Pulmonary artery endothelial cell (primary cell): ENCODE measurements around the gene AFDN. TPM values are rescaled to one million over a fixed set of nuclear protein-coding genes. Genes with fewer than 3 reads are reported as not detected.

Experiments
- DNase-seq: peaks from one replicate; pipeline ENCODE4 v3.0.0-alpha.2; 2011; ENCODE audit warnings: low read depth, low spot score
- total RNA-seq: library from RNA; depleted of rRNA; stranded (reverse); fragments of >200 nt; gene quantifications from 2 replicates; pipeline ENCODE4 v1.2.3, GENCODE V29; 2014

AFDN gene
- total RNA-seq, 1 donor from 2014 or later = 84.1 TPM

- no peak for DNase-seq
Measured at GRCh38 chr6:167795874-167796191, 30.9 kb upstream of the AFDN start.

- DNase-seq = no peak
Measured at GRCh38 chr6:167796192-167796981, 30.3 kb upstream of the AFDN start.

DNA sequence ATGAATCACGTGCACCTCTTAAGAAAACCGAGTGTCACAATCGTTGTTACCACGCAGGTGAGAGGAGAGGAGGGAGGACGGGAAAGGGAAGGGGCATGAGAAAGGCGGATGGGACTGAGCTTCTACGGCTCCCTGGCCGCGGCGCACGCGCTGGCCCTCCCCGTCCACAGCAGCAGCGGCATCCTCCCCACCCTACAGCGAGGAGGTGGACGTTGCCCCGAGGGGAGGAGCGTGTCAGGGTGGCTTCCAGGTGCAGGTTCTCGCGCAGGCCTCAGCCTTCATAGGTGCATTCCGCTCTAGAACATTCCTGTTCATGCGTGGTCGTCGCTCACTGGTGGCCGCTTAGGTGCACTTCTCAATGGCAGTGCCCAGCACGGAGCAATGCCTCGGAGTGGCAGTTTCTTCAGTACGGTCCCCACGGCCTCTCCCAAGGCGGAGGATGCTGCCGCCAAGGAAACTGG, 29.7 kb upstream of the AFDN start:
- DNase-seq = no peak

DNA sequence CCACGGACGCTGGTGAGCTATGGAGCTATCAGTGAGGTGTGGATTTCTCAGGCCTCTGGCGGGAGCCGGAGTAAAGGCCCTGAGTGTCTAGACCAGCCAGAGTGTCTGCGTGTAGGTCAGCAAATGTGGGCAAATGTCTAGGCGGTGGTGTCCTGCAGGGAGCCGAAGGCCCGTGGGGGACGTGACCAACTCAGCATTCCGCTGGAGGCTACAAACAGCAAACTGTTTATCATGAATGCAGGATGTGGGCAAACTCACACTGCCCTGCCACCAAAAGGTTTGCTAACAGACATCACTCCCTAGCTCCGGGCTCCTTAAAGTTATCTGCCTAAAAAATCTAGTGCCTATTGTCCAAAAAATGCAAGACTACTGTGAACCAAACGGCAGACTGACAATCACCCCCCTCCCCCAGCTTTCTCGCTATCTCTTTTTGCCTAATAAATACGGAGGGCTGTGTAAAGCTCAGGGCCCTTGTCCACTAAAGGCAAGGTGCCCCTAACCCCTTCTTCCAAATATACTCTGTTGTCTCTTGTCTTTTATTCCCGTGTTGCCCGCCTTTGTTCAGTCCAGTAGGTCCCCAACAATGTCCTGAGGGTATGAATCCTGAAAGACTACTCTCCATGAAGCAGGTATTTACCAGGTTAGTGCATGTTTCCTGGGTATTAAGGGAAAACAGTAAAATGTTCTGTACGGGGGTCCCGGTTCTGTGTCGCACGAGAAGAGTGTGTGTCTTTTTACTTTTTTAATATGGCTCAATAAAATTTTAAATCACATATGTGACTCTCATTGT, 29.0 kb upstream of the AFDN start:
- DNase-seq = no peak

- no peak for DNase-seq
Measured at GRCh38 chr6:167798453-167798852, 28.3 kb upstream of the AFDN start.

- no peak for DNase-seq
Measured at GRCh38 chr6:167799033-167799821, 27.5 kb upstream of the AFDN start.

- DNase-seq = no peak
Measured at GRCh38 chr6:167800549-167800948, 26.2 kb upstream of the AFDN start.

GRCh38 chr6:167801263-167801662, 25.4 kb upstream of the AFDN start:
- no peak for DNase-seq

GRCh38 chr6:167802339-167802738, 24.4 kb upstream of the AFDN start:
- DNase-seq = no peak

- DNase-seq = no peak
Measured at GRCh38 chr6:167803816-167804215, 22.9 kb upstream of the AFDN start.

DNA sequence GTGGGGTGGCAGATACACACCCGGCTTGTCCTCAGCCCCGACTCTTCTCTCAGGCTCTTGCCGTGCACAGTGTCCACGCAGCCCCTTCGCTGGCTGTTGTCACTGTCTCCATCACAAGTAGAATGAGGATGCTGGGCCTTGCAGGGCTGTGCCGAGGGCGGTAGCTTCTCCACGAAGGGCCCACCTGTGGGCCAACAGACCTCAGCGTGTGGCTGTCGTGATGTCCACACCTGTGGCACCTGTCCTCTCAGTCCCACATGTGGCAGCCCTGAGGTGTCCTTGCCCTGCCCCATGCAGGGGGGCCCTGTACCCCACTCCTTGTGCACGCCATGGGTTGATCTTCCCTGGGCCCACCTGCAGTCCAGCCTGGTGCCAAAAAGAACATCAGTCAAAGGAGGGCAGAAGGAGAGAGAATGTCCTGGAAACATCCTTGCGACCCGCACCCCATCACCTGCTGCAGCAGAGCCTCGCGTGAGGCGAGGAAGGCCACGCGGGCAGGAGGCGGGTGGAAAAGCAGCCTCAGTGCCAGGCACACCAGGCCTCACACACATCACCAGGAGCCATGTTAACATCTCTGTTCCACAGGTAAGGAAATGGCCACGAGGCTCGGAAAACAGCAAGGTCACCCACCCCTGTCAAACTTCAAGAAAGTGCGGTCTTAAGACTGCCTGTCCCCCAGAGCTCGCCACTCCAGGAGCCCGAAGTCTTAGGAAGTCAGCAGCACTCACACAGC, 22.3 kb upstream of the AFDN start:
- no peak for DNase-seq

GRCh38 chr6:167805349-167806060, 21.2 kb upstream of the AFDN start:
- no peak for DNase-seq

DNA sequence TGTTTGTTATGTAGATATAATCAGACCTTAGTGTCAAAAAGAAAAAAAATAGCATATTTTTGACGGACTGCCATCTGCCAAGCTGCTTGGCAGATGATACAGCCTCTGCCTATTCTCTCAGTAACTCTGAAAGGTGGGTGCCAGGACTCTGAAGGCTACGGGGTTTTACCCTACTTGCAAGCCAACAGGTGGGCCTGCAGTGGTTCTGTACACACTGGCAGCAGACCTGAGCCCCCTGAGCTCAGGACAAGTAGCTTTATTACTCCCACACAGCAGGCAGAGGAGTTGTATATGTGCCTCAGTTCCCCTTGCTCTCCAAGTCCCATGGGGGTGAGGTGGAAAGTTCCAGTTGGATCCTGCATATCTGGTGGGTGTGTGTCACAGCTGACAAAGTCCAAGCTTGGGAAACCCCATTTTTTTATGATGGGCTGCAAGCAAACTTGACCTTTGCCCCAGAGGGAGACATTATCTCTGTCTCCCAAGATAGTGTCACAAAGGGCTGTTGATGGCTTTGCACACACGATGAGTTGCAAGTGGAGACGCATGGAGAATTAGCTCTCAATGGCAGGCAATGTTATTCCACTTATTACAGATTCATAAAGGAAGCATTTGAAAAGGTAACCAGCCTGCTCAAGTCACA, 20.5 kb upstream of the AFDN start:
- DNase-seq = no peak

DNA sequence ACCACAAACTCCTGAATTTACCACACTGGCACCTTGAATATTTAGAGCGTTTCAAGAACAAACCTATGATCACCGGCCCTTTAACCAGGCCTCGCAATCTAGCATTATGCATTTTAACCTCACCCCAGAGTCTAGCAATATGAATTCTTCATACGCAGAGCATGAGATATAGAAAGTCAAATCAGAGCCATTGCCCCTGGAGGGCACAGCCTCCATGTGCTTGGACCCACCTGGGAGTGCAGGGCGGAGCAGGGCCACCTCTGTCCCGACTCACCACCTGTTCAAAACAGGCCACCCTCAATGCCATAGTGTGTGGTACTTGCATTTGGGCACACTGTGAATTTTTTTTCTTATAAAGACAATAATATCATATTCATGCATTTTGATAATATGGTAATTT, 19.5 kb upstream of the AFDN start:
- no peak for DNase-seq

- no peak for DNase-seq
Measured at GRCh38 chr6:167807756-167808155, 19.0 kb upstream of the AFDN start.

DNA sequence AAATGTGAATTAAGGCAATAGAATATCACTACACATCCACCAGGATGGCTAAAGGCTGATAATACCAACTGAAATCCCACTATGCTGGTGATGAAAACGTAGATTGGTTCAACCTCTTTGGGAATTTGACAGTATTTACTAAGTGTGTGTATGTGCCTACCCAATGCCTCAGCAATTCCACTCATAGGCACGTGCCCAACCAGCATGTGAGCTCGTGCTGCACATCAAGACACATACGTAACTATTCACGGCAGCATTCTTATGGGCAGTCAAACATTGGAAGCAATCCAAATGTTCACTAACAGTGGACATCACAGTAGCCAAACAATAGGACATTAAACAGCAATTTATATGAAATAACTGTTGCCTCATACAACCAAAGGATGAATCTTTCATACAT, 15.7 kb upstream of the AFDN start:
- no peak for DNase-seq

DNA sequence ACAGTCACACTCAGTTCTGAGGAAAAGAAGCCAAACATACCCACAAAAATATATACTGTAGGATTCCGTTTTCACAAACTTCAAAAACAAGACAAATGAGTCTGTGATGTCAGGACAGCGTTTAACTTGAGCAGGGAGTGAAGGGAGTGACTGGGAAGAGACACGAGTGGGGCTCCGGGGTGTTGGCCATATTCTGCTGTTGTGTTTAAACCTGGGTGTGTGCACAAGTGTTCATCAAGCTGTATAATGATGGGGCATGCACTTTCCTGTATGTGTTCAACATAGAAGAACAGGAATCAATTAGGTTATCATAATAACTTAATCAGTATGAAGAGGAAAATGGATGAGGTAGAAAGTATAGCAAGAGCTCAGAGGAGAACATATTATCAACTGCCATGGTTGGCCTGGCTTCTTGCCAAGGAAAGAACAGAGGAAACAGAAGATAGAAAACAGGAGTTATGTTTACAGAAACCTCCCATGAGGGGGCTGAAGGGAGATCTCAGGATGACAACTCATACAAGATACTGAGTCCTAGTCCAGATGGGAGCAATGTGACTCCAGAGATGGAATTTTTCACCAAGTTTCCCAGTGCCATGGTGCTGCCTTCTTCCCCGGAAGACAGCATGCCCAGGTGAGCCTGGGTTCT, 15.1 kb upstream of the AFDN start:
- no peak for DNase-seq

DNA sequence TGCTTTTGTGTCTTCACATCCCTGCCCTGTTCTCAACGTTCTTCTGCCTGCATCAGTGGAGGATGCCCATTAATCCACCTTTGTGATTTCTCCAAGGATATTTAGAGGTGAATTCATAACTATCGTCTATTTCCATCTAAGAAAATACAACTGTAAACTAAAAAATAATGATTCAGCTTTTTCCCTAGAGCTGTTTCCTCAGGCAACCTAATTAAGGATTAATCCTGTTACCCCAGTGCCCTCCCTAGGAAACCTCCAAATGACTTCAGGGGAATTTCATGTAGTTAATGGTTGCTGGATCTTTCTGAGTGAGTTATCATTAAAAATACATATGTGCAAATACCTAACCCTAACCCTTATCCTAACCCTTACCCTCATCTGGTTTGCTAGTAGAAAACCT, 14.6 kb upstream of the AFDN start:
- DNase-seq = no peak

DNA sequence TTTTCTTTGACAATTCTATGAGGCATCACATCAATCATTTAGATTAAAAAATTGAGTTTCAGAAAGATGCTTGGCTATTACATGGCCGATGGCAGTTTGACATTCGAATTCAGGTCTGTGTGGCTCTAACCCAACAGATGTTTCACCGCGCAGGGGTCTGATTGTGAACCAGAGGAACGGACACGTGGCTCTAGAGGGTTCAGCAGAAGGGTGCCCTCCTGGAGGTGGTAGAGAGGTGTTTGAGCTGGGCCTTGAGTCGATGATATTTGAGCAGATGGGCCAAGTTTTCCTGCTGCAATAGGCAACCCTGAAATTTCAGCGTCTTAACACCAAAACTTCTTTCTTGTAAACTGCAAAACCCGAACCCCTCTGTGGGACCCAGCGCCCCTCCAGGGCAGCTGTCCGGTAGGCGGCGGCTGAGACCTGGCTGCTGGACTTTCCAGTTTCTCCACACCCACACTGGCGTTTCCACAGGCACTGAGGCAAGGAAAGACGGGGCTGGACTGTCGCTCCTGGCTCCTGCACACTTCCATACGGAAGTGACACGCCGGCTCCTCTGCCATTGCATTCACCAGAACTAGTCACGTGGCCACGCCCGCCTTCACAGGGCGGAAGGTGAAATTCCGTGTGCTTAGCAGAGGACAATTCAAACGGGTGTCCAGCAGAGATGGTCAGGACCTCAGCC, 11.3 kb upstream of the AFDN start:
- DNase-seq = no peak
